ENCODE results near the gene WLS.

GRCh38 chr1:68227598-68227997 lies 4.7 kb downstream of the WLS start:
- TF ChIP-seq, protein P1, sequence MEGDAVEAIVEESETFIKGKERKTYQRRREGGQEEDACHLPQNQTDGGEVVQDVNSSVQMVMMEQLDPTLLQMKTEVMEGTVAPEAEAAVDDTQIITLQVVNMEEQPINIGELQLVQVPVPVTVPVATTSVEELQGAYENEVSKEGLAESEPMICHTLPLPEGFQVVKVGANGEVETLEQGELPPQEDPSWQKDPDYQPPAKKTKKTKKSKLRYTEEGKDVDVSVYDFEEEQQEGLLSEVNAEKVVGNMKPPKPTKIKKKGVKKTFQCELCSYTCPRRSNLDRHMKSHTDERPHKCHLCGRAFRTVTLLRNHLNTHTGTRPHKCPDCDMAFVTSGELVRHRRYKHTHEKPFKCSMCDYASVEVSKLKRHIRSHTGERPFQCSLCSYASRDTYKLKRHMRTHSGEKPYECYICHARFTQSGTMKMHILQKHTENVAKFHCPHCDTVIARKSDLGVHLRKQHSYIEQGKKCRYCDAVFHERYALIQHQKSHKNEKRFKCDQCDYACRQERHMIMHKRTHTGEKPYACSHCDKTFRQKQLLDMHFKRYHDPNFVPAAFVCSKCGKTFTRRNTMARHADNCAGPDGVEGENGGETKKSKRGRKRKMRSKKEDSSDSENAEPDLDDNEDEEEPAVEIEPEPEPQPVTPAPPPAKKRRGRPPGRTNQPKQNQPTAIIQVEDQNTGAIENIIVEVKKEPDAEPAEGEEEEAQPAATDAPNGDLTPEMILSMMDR (IDR thresholded peaks at IDR 0.05; ENCODE audit: insufficient read depth, low read depth, low read length) = no peak
- TF ChIP-seq EZH2 (IDR thresholded peaks at IDR 0.05; ENCODE audit: insufficient read depth, low read length) = no peak
